HepG2 (cell line): ENCODE measurements around the gene ALS2.

ENCODE experiments used
- ARNTL ChIP-seq: sonication (generic); formaldehyde crosslinking; IDR thresholded peaks from 2 replicates; pipeline ENCODE4 v1.4.0; 2020; ENCODE audit warnings: mild to moderate bottlenecking, missing genetic modification reagents
- CTCF ChIP-seq: sonication (generic); formaldehyde crosslinking; IDR thresholded peaks from 2 replicates; pipeline ENCODE4 v1.5.0; 2020; ENCODE audit warnings: mild to moderate bottlenecking, missing genetic modification reagents, moderate library complexity
- HNRNPH1 ChIP-seq: fragments of 200-400 bp; formaldehyde crosslinking; optimal IDR thresholded peaks from 2 replicates; pipeline ENCODE3; 2017; ENCODE audit warnings: mild to moderate bottlenecking, low read depth, low read length
- RFX5 ChIP-seq: IDR thresholded peaks from 2 replicates; pipeline ENCODE4 v1.6.1; 2011; ENCODE audit warnings: low read depth, low read length, improper control_type of control experiment

DNA sequence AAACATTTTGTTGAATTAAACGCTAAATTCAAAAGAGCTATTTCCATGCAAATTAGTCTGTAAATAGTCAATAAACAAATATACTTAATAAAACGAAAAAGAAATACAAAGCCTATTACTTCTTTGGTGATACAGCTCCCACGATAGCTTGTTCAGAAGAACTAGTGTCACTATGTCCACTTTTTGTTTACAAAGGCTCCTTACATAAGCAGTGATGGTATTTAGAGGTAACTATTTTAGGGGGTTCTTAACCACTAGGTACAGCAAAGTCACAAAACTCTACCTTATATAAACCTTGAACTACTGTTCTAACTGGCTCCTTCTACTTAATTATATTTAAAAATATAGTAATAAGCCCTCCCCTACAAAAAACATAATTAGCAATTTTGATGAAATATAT is 21.9 kb downstream of the ALS2 start:
- TF ChIP-seq CTCF (CRISPR knock-in tag) = no peak
- TF ChIP-seq ARNTL (CRISPR knock-in tag) = no peak
- no peak for TF ChIP-seq RFX5
- TF ChIP-seq HNRNPH1 = no peak
